ENCODE results near the gene UBAC2. TPM values are rescaled to one million over a fixed set of nuclear protein-coding genes. Genes with fewer than 3 reads are reported as not detected.

The UBAC2 gene
- total and polyA plus RNA-seq, 4 experiments from 2014 or later, result 88.4 to 161 (median 101) TPM

- no peak for DNase-seq
- ChIA-PET POLR2A (ENCODE audit: partially characterized antibody) (interaction anchor here (0.6 to 19.6 kb wide), 23 partner anchors 7 to 240 kb away, joined by 3 to 929 read pairs (median 33); partner anchors contain the start of genes GPR18, TM9SF2 and UBAC2), CTCF (ENCODE audit: partially characterized antibody) (interaction anchor here (1.0 to 14.1 kb wide), 11 partner anchors 8 to 130 kb away, joined by 3 to 217 read pairs (median 10); no protein-coding TSS in a partner anchor)
- H3K36me3 Mint-ChIP-seq, result peaks cover 55 to 65% of the 10 kb centered on the region in 2 donors
- no peaks in the 10 kb centered on the region for H3K9me3 ChIP-seq (ENCODE audit: control insufficient read depth in 1 of 2, low read length in 2 of 2)
- peak overlapping the region; percentile 77 for H3K27ac ChIP-seq (ENCODE audit: low read depth, low read length)
- no peaks in the 10 kb centered on the region for H3K27me3 ChIP-seq (ENCODE audit: insufficient read depth, low read length)
- peaks cover 42 to 77% (median 51%) of the 10 kb centered on the region in 4 donors for H3K4me1 Mint-ChIP-seq
- no peaks in the 10 kb centered on the region for H3K27me3 Mint-ChIP-seq
- peak overlapping the region; percentile 88 to 99 (median 96) for H3K27ac Mint-ChIP-seq
- H3K9me3 Mint-ChIP-seq, result no peaks in the 10 kb centered on the region
- peak overlapping the region; percentile 88 to 100 (median 99) for H3K4me3 Mint-ChIP-seq
- peak overlapping the region; percentile 78 to 80 for H3K4me3 ChIP-seq (ENCODE audit: low read length in 2 of 2)
- H3K4me1 ChIP-seq (ENCODE audit: insufficient read depth, low read length), result peaks cover 71% of the 10 kb centered on the region
- peaks cover 8% of the 10 kb centered on the region for H3K36me3 ChIP-seq (ENCODE audit: insufficient read depth, low read length)
- intact Hi-C loops (cut with micrococcal nuclease), result loop anchor here (2.0 to 5.0 kb wide), 3 partner anchors 22 to 103 kb away; partner anchors contain the start of gene UBAC2
These were observed 104.5 kb downstream of the UBAC2 start for GRCh38 chr13:99305158-99305557.

GRCh38 chr13:99305566-99305965 lies 104.9 kb downstream of the UBAC2 start:
- Histone ChIP-seq H3K27ac (ENCODE audit: low read depth, low read length) (peak overlapping the region; percentile 77), H3K9me3 (ENCODE audit: control insufficient read depth in 1 of 2, low read length in 2 of 2) (no peaks in the 10 kb centered on the region), H3K4me1 (ENCODE audit: insufficient read depth, low read length) (peaks cover 71% of the 10 kb centered on the region), H3K27me3 (ENCODE audit: insufficient read depth, low read length) (no peaks in the 10 kb centered on the region), H3K4me3 (ENCODE audit: low read length in 2 of 2) (peak overlapping the region; percentile 78 to 80), H3K36me3 (ENCODE audit: insufficient read depth, low read length) (peaks cover 6% of the 10 kb centered on the region)
- Mint-ChIP-seq H3K4me1 (peaks cover 40 to 77% (median 50%) of the 10 kb centered on the region in 4 donors), H3K36me3 (peaks cover 51 to 61% of the 10 kb centered on the region in 2 donors), H3K9me3 (no peaks in the 10 kb centered on the region), H3K27ac (peak overlapping the region; percentile 88 to 99 (median 96)), H3K4me3 (peak overlapping the region; percentile 88 to 100 (median 99)), H3K27me3 (no peaks in the 10 kb centered on the region)
- DNase-seq, result no peak
- CTCF ChIA-PET (ENCODE audit: partially characterized antibody), result interaction anchor here (0.8 to 14.1 kb wide), 13 partner anchors 8 to 130 kb away, joined by 3 to 217 read pairs (median 8); no protein-coding TSS in a partner anchor
- intact Hi-C loops (cut with micrococcal nuclease), result loop anchor here (2.0 to 5.0 kb wide), 3 partner anchors 23 to 103 kb away; partner anchors contain the start of gene UBAC2
- POLR2A ChIA-PET (ENCODE audit: partially characterized antibody), result interaction anchor here (0.6 to 19.6 kb wide), 23 partner anchors 7 to 241 kb away, joined by 3 to 929 read pairs (median 33); partner anchors contain the start of genes TM9SF2 and UBAC2

GRCh38 chr13:99307247-99307646 lies 106.6 kb downstream of the UBAC2 start, which contains the start of gene GPR183:
GPR183 (minus strand) TSS chr13:99307399; CDS start chr13:99296145, 11,254 bp downstream.
- H3K36me3 Mint-ChIP-seq, result peaks cover 47 to 53% of the 10 kb centered on the region in 2 donors
- H3K9me3 ChIP-seq (ENCODE audit: control insufficient read depth in 1 of 2, low read length in 2 of 2), result no peaks in the 10 kb centered on the region
- no peaks in the 10 kb centered on the region for H3K27me3 ChIP-seq (ENCODE audit: insufficient read depth, low read length)
- no peaks in the 10 kb centered on the region for H3K9me3 Mint-ChIP-seq
- H3K4me3 Mint-ChIP-seq, result peak within 1 kb of the TSS; percentile 88 to 100 (median 99)
- H3K27me3 Mint-ChIP-seq, result no peaks in the 10 kb centered on the region
- peak within 1 kb of the TSS; percentile 88 to 99 (median 96) for H3K27ac Mint-ChIP-seq
- H3K4me1 Mint-ChIP-seq, result peaks cover 44 to 82% (median 57%) of the 10 kb centered on the region in 4 donors
- peaks cover 71% of the 10 kb centered on the region for H3K4me1 ChIP-seq (ENCODE audit: insufficient read depth, low read length)
- intact Hi-C loops (cut with micrococcal nuclease), result loop anchor here (1.0 to 5.0 kb wide), 7 partner anchors 16 to 105 kb away; partner anchors contain the start of gene UBAC2
- peak; percentile 69 to 85 (median 81) for DNase-seq
- peak within 1 kb of the TSS; percentile 77 for H3K27ac ChIP-seq (ENCODE audit: low read depth, low read length)
- CTCF ChIA-PET (ENCODE audit: partially characterized antibody), result interaction anchor here (0.9 to 14.1 kb wide), 10 partner anchors 10 to 128 kb away, joined by 3 to 217 read pairs (median 9); no protein-coding TSS in a partner anchor
- peak within 1 kb of the TSS; percentile 78 to 80 for H3K4me3 ChIP-seq (ENCODE audit: low read length in 2 of 2)
- H3K36me3 ChIP-seq (ENCODE audit: insufficient read depth, low read length), result peaks cover 6% of the 10 kb centered on the region
- POLR2A ChIA-PET (ENCODE audit: partially characterized antibody), result interaction anchor here (0.6 to 19.6 kb wide), 23 partner anchors 8 to 128 kb away, joined by 3 to 929 read pairs (median 33); partner anchors contain the start of genes GPR18 and UBAC2

GRCh38 chr13:99307648-99308339 lies 107.1 kb downstream of the UBAC2 start:
- peak overlapping the region; percentile 47 to 78 for H3K4me3 ChIP-seq (ENCODE audit: low read length in 2 of 2)
- H3K36me3 Mint-ChIP-seq, result peaks cover 44 to 47% of the 10 kb centered on the region in 2 donors
- POLR2A ChIA-PET (ENCODE audit: partially characterized antibody), result interaction anchor here (0.6 to 19.6 kb wide), 21 partner anchors 8 to 128 kb away, joined by 3 to 929 read pairs (median 77); partner anchors contain the start of gene GPR18

GRCh38 chr13:99308471-99309087 lies 107.9 kb downstream of the UBAC2 start:
- H3K4me3 Mint-ChIP-seq, result peak overlapping the region; percentile 47 to 100 (median 99)
- CTCF ChIA-PET (ENCODE audit: partially characterized antibody), result interaction anchor here (0.6 to 14.1 kb wide), 9 partner anchors 10 to 127 kb away, joined by 3 to 217 read pairs (median 4); no protein-coding TSS in a partner anchor
- Histone ChIP-seq H3K9me3 (ENCODE audit: control insufficient read depth in 1 of 2, low read length in 2 of 2) (no peaks in the 10 kb centered on the region), H3K27me3 (ENCODE audit: insufficient read depth, low read length) (no peaks in the 10 kb centered on the region), H3K27ac (ENCODE audit: low read depth, low read length) (peak overlapping the region; percentile 77), H3K36me3 (ENCODE audit: insufficient read depth, low read length) (peaks cover 6% of the 10 kb centered on the region), H3K4me1 (ENCODE audit: insufficient read depth, low read length) (peaks cover 71% of the 10 kb centered on the region), H3K4me3 (ENCODE audit: low read length in 2 of 2) (peak overlapping the region; percentile 47 to 78)
- peak overlapping the region; percentile 50 to 99 (median 96) for H3K27ac Mint-ChIP-seq
- DNase-seq, result peak in 1 of 5 donors; percentile 35
- intact Hi-C loops (cut with micrococcal nuclease), result loop anchor here (5.0 kb wide), 2 partner anchors 36 to 106 kb away; partner anchors contain the start of gene UBAC2
- H3K9me3 Mint-ChIP-seq, result no peaks in the 10 kb centered on the region
- H3K36me3 Mint-ChIP-seq, result peaks cover 37 to 40% of the 10 kb centered on the region in 2 donors
- POLR2A ChIA-PET (ENCODE audit: partially characterized antibody), result interaction anchor here (1.0 to 19.6 kb wide), 13 partner anchors 7 to 127 kb away, joined by 4 to 929 read pairs (median 229); partner anchors contain the start of gene UBAC2
- H3K27me3 Mint-ChIP-seq, result no peaks in the 10 kb centered on the region
- H3K4me1 Mint-ChIP-seq, result peaks cover 48 to 82% (median 60%) of the 10 kb centered on the region in 4 donors

More at GRCh38 chr13:99307648-99308339, 107.1 kb downstream of the UBAC2 start:
- Mint-ChIP-seq H3K4me3 (peak overlapping the region; percentile 88 to 100 (median 99)), H3K27ac (peak overlapping the region; percentile 88 to 99 (median 96)), H3K9me3 (no peaks in the 10 kb centered on the region), H3K4me1 (peaks cover 48 to 82% (median 58%) of the 10 kb centered on the region in 4 donors), H3K27me3 (no peaks in the 10 kb centered on the region)
- Histone ChIP-seq H3K27ac (ENCODE audit: low read depth, low read length) (peak overlapping the region; percentile 77), H3K9me3 (ENCODE audit: control insufficient read depth in 1 of 2, low read length in 2 of 2) (no peaks in the 10 kb centered on the region), H3K4me1 (ENCODE audit: insufficient read depth, low read length) (peaks cover 71% of the 10 kb centered on the region), H3K36me3 (ENCODE audit: insufficient read depth, low read length) (peaks cover 6% of the 10 kb centered on the region), H3K27me3 (ENCODE audit: insufficient read depth, low read length) (no peaks in the 10 kb centered on the region)
- peak in 2 of 5 donors; percentile 49 to 83 for DNase-seq
- CTCF ChIA-PET (ENCODE audit: partially characterized antibody), result interaction anchor here (0.9 to 14.1 kb wide), 7 partner anchors 28 to 127 kb away, joined by 3 to 217 read pairs (median 32); no protein-coding TSS in a partner anchor
- intact Hi-C loops (cut with micrococcal nuclease), result loop anchor here (1.0 to 5.0 kb wide), 7 partner anchors 16 to 105 kb away; partner anchors contain the start of gene UBAC2

- Mint-ChIP-seq H3K4me3 (peak overlapping the region; percentile 73 to 96 (median 80)), H3K4me1 (peaks cover 59 to 89% (median 69%) of the 10 kb centered on the region in 4 donors), H3K9me3 (no peaks in the 10 kb centered on the region), H3K27ac (peak overlapping the region; percentile 87 to 98 (median 94)), H3K36me3 (peaks cover 17 to 28% of the 10 kb centered on the region in 2 donors), H3K27me3 (no peaks in the 10 kb centered on the region)
- Histone ChIP-seq H3K4me1 (ENCODE audit: insufficient read depth, low read length) (peaks cover 80% of the 10 kb centered on the region), H3K27me3 (ENCODE audit: insufficient read depth, low read length) (no peaks in the 10 kb centered on the region), H3K36me3 (ENCODE audit: insufficient read depth, low read length) (no peaks in the 10 kb centered on the region), H3K9me3 (ENCODE audit: control insufficient read depth in 1 of 2, low read length in 2 of 2) (no peaks in the 10 kb centered on the region), H3K27ac (ENCODE audit: low read depth, low read length) (peak overlapping the region; percentile 42), H3K4me3 (ENCODE audit: low read length in 2 of 2) (no peak overlapping the region)
- intact Hi-C loops (cut with micrococcal nuclease), result no loop called here
- POLR2A ChIA-PET (ENCODE audit: partially characterized antibody), result interaction anchor here (0.7 to 15.7 kb wide), 11 partner anchors 6 to 124 kb away, joined by 3 to 417 read pairs (median 5); partner anchors contain the start of gene GPR183
- DNase-seq, result no peak
- CTCF ChIA-PET (ENCODE audit: partially characterized antibody), result interaction anchor here (1.0 to 1.8 kb wide), 3 partner anchors 41 to 77 kb away, joined by 3 to 5 read pairs (median 3); no protein-coding TSS in a partner anchor
These were observed 109.9 kb downstream of the UBAC2 start for GRCh38 chr13:99310382-99311031.

All from CD4-positive, alpha-beta memory T cell (primary cell).